Peyer's patch (tissue), 4 donors: ENCODE measurements around the gene TET1.

ENCODE experiments used
- POLR2A ChIP-seq, 2 donors: fragments of 450-650 bp; IDR thresholded peaks; one replicate each; pipeline ENCODE4 v1.5.1; 2017; ENCODE audit warnings: antibody characterized with exemption in 2 of 2, mild to moderate bottlenecking in 2 of 2, moderate library complexity in 2 of 2
- TF ChIP-seq, protein P1 (sequence below), 6 experiments: fragments of 450-650 bp in 4 of 6; fragments of 200-600 bp in 2 of 6; sonication (generic) in 1 of 6; IDR thresholded peaks; one replicate each; pipeline ENCODE4 v1.5.1; 2017 to 2019; ENCODE audit warnings: antibody characterized with exemption in 6 of 6, mild to moderate bottlenecking in 3 of 6, moderate library complexity in 1 of 6

DNA sequence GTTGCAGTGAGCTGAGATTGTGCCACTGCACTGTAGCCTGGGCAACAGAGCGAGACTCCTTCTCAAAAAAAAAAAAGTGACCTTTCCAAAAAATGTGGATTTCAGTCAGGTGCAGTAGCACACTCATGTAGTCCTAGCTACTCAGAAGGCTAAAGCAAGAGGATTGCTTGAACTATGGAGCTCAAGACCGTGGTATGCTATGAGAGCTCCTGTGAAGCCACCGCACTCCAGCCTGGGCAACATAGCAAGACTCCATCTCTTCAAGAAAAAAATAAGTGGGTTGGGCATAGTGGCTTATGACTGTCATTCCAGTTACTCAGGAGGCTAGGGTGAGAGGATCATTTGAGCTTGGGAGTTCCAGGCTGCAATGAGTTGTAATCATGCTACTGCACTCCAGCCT is 51.1 kb downstream of the TET1 start:
- TF ChIP-seq, protein P1, sequence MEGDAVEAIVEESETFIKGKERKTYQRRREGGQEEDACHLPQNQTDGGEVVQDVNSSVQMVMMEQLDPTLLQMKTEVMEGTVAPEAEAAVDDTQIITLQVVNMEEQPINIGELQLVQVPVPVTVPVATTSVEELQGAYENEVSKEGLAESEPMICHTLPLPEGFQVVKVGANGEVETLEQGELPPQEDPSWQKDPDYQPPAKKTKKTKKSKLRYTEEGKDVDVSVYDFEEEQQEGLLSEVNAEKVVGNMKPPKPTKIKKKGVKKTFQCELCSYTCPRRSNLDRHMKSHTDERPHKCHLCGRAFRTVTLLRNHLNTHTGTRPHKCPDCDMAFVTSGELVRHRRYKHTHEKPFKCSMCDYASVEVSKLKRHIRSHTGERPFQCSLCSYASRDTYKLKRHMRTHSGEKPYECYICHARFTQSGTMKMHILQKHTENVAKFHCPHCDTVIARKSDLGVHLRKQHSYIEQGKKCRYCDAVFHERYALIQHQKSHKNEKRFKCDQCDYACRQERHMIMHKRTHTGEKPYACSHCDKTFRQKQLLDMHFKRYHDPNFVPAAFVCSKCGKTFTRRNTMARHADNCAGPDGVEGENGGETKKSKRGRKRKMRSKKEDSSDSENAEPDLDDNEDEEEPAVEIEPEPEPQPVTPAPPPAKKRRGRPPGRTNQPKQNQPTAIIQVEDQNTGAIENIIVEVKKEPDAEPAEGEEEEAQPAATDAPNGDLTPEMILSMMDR (IDR thresholded peaks at IDR 0.05) = no peak
- TF ChIP-seq POLR2A (IDR thresholded peaks at IDR 0.05) = no peak
